ENCODE measurements around the gene COX4I1.

GRCh38 chr16:85812811-85813700, 13.6 kb downstream of the COX4I1 start:
- TF ChIP-seq CTCF (IDR thresholded peaks at IDR 0.05) (no peak), EZH2 (IDR thresholded peaks at IDR 0.05) (no peak)
